GM21528 (cell line): Measurements from ENCODE around the gene C1orf50.
"Not testable (repeated sequence)": the region's sequence is repeated elsewhere in the genome, so short reads cannot be mapped to it uniquely, and the experiment has no call there.

Experiments
- ATAC-seq: cut with Tn5 transposase; IDR thresholded peaks from one replicate; pipeline ENCODE4 v1.9.1; 2021; ENCODE audit warnings: mild to moderate bottlenecking, moderate library complexity; ENCODE audit not compliant: unreplicated experiment, low FRiP score

C1orf50 gene

DNA sequence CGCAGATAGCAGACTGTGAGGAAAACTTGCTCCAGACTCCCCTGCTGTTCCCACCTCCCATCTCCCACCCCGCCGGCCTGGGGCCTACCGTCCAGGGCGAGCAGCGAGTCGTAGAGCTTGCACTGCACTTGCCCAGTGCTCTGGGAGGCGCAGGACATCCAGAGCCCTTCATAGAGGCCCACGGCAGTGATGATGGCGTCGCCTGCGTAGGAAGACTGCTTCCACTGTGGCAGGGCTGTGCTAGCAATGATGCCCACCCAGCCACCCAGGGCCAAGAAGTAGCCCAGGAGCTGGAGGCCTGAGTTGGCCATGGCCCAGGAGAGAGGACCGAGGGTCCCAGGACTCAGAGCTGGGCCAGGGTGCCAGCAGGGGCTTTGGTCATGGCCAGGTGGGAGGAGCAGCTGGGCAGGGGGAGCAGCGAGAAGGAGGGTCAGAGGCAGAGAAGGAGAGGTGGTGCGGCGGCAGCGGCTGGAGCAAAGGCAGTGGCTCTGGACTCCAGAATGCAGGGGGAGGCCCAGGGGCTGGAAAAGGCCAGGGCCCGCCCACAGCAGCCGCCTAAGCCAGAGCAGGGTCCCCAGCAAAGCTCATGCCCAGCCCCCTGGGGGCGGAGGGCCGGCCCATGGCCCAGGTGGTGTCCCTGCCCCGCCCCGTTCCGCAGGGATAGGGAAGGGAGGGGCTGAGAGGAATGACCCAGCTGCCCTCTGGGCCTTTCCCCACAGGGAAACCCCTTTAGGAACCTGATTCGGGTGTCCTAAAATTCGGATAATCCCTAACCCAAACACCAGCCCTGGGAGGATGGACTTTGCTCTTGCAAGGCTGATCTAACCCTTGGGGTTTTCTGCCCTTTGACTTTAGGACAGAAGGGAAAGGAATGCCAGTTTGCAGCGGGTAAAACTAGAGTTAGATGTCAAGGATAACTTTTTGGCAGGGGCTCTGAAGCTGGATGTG lies 27.0 kb upstream of the C1orf50 start, which contains the start of gene CLDN19:
Gene CLDN19, minus strand, starts transcription at position 484 of the 948 bp plus-strand sequence. Its CDS starts 173 bp downstream, at position 311.
- ATAC-seq: no peak

DNA sequence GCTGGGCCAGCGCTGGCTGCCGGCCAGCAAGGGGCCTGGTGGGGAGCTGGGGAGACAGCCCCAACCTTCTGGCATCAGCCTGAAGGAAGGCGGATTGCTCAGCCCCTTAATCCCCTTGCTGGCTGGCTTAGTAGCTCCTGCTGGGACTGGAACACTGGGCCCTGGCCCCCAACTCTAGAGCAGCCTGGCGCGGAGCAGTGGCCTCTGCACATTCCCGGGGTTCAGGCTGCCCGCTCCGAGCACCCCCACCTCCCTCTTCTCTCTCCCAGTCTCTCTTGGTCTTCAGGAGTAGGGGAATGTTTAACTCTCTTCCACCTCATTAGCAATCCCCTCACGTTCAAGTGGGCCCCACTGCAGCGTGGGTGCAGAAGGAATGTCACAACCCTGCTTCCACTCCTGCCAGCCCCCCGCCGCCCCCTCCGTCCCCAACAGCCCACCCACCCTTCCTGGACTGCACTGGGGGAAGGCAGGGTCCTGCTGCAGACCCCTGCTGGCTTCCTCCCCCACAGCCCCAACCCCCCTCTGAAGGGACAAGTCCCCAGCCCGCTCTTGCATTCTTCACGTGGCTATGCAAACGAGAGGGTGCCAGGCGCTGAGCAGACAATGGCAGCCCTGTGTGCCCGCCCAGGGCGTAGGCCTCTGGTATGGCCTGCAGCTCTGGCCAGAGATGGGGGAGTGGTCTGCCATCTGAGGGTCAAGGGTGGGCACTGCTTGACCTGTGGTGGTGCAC lies 26.0 kb upstream of the C1orf50 start:
- ATAC-seq: no peak

DNA sequence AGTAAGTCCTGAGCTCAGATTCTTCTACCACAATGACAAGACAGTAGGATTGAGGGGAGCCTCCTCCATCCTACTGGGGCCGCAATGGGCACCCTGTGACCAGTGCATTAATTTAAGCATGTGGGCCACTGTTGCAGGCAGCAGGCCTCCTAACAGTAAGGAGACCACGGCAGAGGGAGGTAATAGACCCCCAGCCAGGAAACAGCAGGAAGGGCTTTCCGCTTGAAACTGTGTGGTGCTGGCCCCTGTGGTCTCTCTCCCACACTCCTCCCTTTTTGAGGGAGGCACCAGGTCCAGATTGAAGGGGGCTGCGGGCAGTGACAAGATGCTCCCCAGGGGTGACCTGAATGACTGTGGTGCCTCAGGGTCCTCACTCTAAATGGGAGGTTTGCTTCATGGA lies 25.3 kb upstream of the C1orf50 start:
- ATAC-seq: no peak

DNA sequence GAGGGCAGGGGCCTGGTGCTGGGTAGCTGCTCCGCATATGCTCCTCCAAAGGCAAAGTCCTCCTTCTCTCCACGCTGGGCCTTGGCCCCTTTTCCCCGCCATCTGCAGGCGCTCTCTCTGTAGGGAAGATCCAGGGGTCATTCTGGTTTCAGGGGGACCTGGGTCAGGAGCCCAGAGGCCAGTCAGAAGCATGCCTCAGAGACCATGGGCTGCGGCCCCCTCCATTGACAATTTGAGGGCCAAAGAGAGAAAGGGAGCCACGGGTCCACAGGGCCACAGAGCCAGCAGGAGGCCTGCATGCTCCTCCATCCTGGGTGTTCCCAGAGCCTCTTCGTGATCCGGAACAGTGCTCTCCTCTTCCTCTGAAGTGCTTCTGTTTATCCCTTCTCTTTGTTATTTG lies 24.9 kb upstream of the C1orf50 start:
- no peak for ATAC-seq

DNA sequence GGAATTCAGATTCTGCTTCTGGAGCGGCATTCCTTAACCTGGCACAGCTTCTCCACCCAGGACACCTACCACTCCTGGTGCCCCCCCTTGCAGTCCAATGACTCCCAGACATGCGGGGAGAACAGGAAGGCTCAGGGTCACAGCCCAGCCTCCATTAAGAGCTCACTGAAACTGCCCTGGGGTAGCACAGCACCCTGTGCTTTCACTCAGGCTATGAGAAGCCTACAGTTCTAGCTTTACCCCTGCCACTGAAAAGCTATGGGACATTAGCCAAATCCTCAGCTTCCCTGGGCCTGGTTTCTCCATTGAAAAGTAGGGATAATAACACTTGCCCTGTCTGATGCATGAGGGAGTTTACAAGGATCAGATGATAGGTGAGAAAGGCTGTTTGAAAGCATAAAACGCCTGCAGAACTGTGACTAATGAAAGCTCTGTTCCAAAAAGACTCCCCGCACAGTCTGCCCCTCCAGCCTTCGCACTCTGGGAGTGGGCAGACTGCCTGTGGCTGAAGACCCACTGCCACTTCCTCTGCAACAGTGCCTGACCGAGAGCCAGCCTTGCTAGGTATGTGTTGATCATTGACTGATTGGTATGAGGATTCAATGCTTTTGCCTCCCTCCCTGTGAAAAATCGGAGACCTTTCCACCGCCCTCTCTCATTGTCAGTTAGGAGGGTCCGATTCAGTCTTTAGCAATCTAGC lies 24.3 kb upstream of the C1orf50 start:
- no peak for ATAC-seq

DNA sequence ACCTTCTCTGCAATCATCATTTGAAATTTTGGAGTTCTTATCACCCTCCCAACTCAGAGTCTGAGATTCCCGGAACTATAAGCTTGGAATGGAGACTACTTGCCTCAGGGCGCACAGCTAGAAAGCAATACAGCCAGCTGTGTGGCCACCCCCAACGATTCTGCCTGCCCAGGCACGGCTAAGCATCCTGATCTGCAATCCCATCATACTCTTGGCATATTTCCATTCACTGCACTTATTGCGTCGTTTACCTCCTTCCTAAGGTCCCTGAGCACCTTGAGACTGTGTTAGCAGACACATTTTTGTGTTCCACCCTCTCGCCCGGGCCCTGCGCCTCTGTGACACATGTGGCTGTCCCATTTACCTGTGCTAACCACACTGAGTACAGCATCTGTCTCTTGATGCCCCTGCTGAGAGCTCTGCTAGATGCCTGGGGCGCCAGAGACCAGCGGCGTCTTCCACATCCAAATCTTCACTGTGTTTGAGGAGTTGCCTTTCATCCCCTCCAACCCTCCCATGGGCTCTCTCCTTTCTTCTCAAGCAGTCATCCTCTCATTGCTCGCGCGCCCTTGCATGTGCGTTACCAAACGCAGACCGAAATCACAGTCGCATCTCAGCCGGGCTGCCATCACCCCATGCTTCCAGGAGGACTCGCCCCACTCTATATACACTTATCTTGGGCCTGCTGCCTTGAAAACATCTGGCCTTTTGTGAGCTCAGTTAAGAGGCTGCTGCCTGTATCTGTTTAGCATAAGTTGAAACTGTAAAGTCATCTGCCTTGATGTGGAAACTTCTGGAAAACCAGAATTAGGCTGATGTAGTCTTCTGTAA lies 23.5 kb upstream of the C1orf50 start:
- ATAC-seq: no peak

DNA sequence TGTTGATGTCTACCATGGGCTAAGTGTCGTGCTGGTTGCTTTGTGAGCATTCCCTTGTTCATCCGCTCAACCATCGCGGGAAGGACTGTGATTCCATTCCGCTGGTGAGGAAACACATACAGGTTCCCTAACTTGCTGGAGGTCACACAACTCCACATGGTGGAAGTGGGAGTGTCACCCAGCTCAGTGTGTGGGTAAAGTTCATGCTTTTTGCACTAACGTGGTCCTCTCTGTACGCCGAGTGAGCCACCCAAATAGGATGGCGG lies 23.0 kb upstream of the C1orf50 start:
- ATAC-seq: no peak

DNA sequence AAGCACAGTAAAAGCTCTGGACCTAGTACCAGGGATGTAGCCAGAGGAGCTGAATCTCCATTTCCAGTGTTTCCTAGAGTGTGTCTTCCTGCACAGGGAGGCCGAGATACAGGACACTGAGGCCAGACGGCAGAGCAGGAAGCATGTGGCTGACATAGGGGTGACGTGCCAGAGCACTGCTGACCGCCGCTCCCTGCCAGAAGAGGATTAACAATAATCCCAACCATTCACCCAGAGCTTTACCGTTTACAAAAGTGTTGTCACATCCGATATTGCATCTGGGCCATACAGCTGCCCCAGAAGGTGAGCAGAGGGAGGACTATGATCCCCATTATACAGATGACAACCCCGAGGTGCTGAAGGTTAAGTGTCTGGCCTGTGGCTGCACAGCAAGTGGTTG lies 21.2 kb upstream of the C1orf50 start:
- ATAC-seq: no peak

DNA sequence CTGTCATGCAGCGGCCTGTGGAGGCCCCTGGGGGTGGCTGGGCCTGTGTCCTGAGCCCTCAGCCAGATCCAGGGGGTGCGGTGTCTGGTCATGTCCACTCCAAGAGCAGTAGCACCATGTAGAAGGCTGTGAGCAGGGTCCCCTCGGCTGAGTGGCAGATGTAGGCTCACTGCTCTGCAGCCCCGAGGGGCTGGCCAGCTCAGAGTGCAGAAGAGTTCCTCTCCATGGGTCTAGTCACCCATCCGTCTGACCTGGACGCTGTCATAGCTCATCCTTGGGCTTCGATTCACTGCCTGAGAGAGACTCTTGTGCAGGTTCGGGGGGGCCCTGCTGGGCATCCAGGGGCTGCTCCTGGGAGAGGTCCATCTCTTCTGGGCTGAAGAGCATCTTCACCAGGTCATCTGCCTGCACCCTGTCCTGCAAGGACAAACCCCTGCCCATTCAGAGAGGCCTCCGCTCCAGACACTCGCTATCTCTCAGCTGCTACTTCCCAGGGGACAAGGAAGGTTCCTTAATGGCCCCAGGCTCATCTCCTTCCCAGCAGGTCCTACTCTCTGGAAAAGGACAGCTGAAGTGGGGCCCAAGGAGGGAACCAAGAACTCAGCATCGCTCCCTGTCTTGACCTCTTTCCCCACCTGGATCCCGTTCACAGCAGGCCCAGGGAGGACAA lies 20.5 kb upstream of the C1orf50 start:
- ATAC-seq: no peak

DNA sequence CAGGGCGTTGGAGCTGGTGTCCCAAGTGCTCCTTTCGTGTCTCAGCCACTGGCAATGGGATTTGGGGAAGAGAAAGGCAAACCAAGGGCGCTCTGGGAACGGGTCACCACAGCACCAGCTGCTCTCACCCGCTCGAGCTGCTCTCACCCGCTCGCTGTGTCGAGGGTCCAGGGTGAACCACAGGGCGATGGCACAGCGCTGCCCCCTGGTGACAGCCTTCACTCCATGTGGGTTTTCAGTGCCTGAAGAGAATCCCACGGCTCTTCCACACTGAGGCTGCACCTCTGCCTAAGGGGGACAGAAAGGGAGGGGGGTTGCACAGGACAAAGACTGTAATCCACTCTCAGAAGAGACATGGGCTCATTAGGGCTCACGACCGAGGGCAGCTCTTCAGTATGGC lies 19.9 kb upstream of the C1orf50 start:
- ATAC-seq: no peak

DNA sequence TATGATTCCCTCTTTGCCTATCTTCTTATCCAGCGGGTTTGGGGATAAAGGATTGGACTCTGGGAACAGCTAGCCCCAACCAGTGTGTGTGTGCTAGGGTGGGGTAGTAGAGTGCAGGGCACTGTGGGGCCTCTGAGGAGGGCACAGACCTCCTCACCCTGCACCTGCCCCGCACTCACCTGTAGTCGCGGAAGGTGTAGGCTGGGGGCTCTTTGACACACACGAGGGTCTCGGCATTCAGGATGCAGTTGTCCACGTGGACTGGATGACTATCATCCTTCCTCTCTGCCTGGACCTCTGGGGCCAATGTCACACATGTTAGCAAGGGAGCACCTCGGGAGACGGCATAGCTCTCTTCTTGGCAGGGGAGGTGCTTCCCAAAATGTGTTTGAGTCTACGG lies 19.0 kb upstream of the C1orf50 start:
- ATAC-seq: no peak

DNA sequence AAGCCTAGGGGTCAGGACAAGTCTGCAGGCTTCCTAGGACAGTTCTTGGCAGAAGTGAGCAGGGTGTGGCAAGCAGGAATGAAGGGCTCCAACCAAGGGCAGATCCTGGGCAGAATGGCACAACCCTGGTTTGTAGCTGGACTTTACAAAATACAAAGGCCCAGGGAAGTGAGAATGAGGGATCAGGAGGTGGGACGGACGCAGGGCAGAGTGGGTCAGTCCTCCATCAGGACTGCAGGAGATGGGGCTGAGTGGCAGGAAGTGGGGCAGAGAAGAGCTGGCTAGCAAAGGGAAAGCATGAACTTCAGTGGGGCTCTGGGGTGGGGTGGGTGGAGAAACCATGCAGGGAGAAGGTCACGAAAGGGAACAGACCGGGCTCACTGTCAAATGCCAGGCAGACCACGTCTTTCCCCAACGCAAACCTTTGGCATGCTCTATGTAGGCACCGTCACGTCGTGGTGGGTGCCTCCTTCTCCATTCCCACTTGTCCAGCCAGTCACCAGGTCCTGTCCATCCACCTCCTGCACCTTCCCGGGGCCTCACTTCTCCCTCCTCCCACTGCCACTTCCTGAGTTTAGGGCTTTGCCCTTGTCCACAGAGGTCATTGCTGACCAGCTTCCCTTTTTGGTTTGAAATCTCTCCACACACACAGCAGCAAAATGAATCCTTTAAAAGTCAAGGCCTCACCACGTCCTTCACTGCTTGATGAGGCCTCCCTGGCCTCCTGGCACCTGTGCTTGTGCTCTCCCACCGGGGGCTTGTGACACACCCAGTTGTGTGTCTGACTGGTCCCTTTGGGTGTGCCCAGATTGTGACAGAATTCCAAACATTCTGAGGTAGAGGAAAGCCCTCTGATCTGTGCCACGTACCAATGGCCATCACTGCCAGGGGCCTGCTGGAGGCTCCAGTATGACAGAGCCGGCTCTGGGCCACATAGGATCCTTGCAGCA lies 18.3 kb upstream of the C1orf50 start:
- no peak for ATAC-seq

DNA sequence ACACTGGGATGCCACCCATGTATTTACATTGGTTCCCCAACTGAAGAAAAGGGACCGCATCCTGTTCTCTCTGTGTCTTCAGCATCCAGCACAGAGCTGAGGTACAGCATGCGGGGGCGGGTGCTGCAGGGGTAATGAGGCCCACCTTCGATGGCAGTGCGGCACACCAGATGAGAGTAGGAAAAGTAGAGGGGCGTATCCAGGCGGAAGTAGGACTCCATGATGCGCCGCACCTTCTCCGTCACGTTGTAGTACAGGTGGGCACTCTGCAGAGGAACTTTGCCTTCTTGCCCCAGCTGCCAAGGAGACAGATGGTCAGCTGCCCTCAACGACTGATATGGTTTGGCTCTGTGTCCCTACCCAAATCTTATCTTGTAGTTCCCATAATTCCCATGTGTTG lies 17.0 kb upstream of the C1orf50 start:
- ATAC-seq: no peak

DNA sequence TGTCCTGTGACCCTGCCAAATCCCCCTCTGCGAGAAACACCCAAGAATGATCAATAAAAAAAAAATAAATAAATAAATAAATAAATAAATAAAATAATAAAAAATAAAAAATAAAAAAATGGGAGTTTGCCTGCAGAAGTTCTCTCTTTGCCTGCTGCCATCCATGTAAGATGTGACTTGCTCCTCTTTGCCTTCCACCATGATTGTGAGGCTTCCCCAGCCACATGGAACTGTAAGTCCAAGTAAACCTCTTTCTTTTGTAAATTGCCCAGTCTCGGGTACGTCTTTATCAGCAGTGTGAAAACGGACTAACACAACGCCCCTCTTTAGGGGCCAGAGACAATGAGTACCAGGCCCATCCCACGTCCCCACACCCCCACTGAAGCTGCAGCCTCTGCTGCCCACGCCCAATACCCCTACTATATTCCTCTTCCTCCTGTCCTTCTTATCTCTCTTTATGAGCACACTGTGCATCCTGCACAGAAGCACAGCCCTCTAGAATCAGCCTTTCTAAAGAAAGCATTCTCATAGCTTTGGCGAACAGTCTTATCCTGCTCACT lies 15.5 kb upstream of the C1orf50 start:
- not testable (repeated sequence) for ATAC-seq

DNA sequence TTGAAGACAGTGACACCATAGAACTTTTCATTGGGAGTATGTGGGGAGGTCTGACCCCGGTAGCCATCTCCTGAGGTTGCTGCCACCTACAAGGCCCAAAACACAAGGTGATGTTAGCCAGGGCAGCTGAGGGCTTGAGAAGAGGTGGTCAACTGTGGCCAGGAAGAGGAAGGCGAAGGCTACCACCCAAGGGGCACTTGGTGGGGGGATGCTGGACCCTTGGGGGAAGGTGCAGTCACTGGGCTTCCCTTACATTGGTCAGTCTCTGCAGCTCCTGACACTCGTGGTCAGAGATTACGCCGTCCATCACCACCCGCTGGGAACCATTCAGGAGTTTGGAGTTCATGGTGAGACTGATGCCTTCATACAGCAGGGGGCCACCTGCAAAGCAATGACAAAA lies 14.8 kb upstream of the C1orf50 start:
- no peak for ATAC-seq

DNA sequence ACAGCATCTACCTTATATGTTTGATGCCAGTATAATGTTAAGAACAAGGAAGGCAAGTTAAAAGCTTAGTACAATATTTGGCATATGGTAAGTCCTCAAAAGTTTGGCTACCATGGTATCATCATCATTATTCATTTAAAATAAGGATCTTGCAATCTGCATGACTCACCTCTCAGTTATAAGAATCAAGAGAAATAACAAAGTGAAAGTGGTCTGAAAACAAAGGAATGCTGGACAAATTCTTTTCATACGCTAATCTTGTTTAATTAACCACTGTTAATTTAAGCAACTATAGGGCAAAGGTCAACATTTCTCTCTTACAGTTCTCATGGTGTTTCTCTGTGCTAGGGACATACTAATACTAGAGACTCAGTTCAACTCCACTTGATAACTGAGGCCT lies 14.0 kb upstream of the C1orf50 start:
- ATAC-seq: no peak

DNA sequence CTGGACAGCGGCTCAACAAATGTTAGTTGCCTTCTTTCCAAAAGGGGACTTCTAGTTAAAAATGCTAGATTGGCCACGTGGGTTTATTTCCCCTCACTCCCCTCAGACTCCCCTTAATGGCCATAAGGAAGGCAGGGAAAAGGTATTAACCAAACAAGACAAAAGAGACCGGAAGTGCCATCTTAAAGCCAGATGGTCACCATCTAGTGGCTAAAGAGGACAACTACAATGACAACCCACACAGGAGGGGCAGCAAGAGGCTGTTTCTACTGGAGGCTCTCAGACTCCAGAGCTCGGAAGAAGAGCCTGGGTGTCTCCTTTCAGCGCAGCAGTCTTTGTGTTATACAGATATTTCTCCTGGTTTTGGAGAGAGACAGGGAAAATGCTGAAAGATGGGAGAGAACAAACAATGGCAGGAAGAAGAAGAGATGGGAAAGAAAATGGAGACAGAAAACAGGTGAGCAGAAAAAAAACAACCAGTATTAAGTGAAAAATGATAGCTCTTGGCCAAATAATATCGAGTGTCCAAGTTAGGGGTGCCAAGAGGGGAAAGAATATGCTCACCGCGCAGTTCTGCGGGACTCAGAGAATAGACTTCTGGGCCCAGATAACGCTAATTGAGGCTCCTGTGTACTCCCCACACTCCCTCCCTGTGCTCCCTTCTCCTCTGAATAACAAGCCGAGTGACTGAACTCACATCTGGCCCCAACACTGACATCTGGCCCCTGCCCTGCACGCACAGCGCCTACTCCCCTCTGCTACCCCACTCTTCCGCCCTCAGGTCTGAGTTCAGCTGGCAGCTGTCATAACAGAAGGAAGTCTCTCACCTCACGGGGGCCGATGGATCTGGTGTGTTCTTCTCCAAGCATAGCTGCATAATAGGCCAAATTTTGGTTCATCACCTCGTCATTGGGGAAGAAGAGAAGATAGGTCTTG lies 9.8 kb upstream of the C1orf50 start:
- ATAC-seq: no peak
